Muscle of back (tissue), 11 donors: ENCODE data around the gene CERS3. TPM values are rescaled to one million over a fixed set of nuclear protein-coding genes. Genes with fewer than 3 reads are reported as not detected.

Experiments
- DNase-seq, 3 donors: peaks; one replicate each; pipeline versions ENCODE4 v3.0.0 to v3.0.0-alpha.2; 2013
- polyA plus RNA-seq, 10 donors: library from polyadenylated mRNA; unstranded; fragments of 120-200 nt; gene quantifications; one replicate each; pipeline ENCODE4 v1.2.1, GENCODE V29; 2013; ENCODE audit not compliant: insufficient read length in 10 of 10

CERS3 gene
- polyA plus RNA-seq, 10 donors, result 0.50 to 5.6 (median 1.6) TPM

- DNase-seq, result no peak
These were observed 144.7 kb downstream of the CERS3 start for GRCh38 chr15:100384108-100384410.

DNA sequence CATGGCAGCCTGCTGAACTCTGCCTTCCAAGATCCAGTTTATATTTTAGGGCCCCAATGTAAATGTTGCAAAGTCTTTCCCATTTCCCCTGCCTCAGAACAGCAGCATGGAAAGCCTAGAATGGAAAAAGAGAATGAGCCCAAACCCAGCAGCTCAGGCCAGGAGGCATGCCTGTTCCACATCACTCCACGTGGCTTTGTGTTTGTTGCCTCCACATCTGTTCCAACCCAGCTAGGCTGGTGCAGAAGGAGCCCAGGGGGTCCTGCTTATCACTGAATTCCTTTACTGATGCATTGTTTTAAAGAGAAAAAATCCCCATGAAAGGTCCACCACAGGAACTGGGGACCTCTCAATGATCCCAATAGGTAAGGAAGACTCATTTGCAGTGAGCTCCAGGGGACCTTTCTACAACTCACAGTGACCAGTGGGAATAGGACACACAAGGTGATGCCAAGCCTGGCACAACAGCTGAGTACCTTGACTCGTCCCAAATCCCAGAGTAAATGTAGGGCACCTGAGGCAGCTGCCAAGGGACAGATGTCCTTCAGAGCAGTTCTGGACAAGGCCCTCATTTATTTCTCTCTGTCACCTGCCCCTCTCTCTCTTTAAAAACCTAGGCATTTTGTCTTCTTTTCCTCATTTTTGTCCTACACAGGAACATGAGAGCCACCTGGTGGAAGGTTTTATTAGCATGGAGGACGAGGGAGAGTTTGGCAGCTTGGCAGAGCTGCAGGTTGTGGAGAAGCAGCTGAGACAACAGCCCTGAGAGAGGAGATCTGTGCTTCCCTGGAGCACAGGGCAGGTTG, 145.2 kb downstream of the CERS3 start:
- DNase-seq, result peak in 1 of 3 donors; percentile 4

DNA sequence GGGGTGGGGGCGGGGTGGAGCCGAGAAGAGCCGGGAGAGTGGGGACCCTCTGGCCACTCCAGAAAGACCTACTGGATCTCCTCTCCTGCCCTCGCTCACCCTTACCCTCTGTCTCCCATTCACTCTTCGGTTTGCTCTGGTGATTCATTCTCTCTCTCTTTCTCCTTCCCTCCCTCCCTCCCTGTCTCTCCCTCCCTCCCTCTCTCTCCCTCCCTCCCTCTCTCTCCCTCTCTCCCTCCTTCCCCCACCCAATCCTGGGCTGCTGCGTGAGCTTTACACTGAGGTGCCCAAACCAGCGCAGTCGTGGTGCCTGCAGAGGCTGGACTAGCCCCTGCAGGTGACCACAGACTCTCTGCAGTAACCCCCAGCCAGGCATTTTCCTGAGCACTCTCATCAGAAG, 154.8 kb downstream of the CERS3 start:
- peak in 1 of 3 donors; percentile 13 for DNase-seq

GRCh38 chr15:100373120-100373896, 155.4 kb downstream of the CERS3 start:
- DNase-seq, result peak in 2 of 3 donors; percentile 8 to 56

- peak in 2 of 3 donors; percentile 16 to 51 for DNase-seq
These were observed 156.0 kb downstream of the CERS3 start for GRCh38 chr15:100372739-100373119.

DNA sequence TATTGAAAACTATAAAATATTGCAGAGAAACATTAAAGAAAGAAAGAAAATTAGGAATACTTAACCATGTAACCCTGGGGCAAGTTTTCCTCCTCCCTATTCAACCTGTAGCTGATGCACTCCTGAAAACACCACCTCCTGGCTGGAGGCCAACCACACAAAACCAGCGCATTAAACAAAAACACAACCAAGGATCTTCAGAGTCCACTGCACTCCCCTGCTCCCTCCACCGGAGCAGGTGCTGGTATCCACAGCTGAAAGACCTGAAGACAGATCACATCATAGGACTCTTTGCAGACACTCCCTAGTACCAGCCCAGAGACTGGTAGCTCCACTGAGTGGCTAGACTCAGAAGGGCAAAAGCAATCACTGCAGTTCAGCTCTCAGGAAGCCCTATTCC, 173.4 kb downstream of the CERS3 start:
- no peak for DNase-seq

DNA sequence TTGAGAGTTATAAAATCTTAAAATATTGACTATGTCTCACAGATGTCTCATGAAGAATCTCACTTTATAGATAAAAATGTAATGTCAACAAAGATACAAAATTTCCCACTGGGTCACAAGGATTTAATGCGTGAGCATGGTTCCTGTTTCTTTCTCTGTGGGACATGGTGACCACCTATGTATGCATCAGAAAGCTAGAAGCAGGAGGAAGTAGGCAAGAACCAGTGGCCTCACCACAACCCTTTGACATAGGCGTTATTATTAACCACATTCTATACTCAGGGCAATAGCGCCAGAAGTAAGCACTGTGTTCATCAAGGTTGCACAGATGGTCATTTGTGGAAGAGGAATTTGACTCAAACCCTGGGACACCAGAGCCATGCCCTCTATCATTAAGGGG, 175.3 kb downstream of the CERS3 start:
- DNase-seq, result no peak

GRCh38 chr15:100350434-100351226, 178.1 kb downstream of the CERS3 start:
- peak; percentile 49 to 85 (median 61) for DNase-seq

Other genes starting within 250 kb of the CERS3 start
- gene ADAMTS17, start 187.0 kb downstream of the CERS3 start, polyA plus RNA-seq, result 1 to 10 TPM; 3.6 to 8.1 (median 5.5) TPM
- 10 to 100 TPM; 11.3 to 20.1 (median 17.6) TPM for gene LINS1, start 73.2 kb upstream of the CERS3 start, polyA plus RNA-seq
- gene ASB7, start 73.6 kb upstream of the CERS3 start, polyA plus RNA-seq, result 10 to 100 TPM in 1 of 10 donors, 1 to 10 TPM in 9; 7.6 to 10.6 (median 8.8) TPM